GM12874 (cell line): ENCODE measurements around the gene EGF.

Experiments used
- CTCF ChIP-seq: IDR thresholded peaks from 2 replicates; pipeline ENCODE4 v1.5.1; 2011; ENCODE audit warnings: low read depth, mild to moderate bottlenecking, control low read depth, low read length, moderate library complexity; ENCODE audit not compliant: insufficient read depth

The EGF gene

GRCh38 chr4:109939190-109939589, 26.5 kb downstream of the EGF start:
- TF ChIP-seq CTCF: no peak

GRCh38 chr4:109942292-109942926, 29.7 kb downstream of the EGF start:
- no peak for TF ChIP-seq CTCF

GRCh38 chr4:109943745-109944144, 31.1 kb downstream of the EGF start:
- TF ChIP-seq CTCF: no peak

- no peak for TF ChIP-seq CTCF
These were observed 31.9 kb downstream of the EGF start for GRCh38 chr4:109944591-109944990.

GRCh38 chr4:109945056-109945455, 32.4 kb downstream of the EGF start:
- no peak for TF ChIP-seq CTCF

GRCh38 chr4:109946120-109946519, 33.4 kb downstream of the EGF start:
- TF ChIP-seq CTCF: no peak

- TF ChIP-seq CTCF: no peak
These were observed 34.8 kb downstream of the EGF start for GRCh38 chr4:109947457-109947856.
